HCT116 (cell line): ENCODE measurements around the gene CRIP3. TPM values are rescaled to one million over a fixed set of nuclear protein-coding genes. Genes with fewer than 3 reads are reported as not detected.

ENCODE experiments used
- ATAC-seq: fragments of 200-7000 bp; cut with Tn5 transposase; 2 replicates; pipeline ENCODE4 v1.9.1; 2020; ENCODE audit warnings: mild to moderate bottlenecking, moderate library complexity
- BruUV-seq: library from RNA; stranded (reverse); fragments of 400-500 nt; replicated peaks from 2 replicates; lab custom pipeline; 2021; lab: Mats Ljungman, UMichigan
- CTCF ChIA-PET: fragments of 300-600 bp; sonication (Branson Sonifier 250); formaldehyde crosslinking; loops from one replicate; lab custom pipeline; 2021; ENCODE audit warnings: antibody characterized with exemption; lab: Charles Lee
- POLR2A ChIA-PET: fragments of 300-600, 350-600 bp; sonication (Branson Sonifier 250); formaldehyde crosslinking; loops from one replicate; lab custom pipeline; 2021; ENCODE audit warnings: antibody characterized with exemption; lab: Charles Lee
- RAD21 ChIA-PET, 2 experiments: fragments of 300-600 bp; sonication (Branson Sonifier 250); formaldehyde crosslinking; loops; one replicate each; lab custom pipeline; 2023; ENCODE audit warnings: low total read pairs in 2 of 2; ENCODE audit not compliant: uncharacterized antibody in 2 of 2, unreplicated experiment in 2 of 2, low non-redundant PET in 1 of 2; lab: Charles Lee
- DNase-seq: peaks from one replicate; pipeline ENCODE4 v3.0.0-alpha.2; 2010; ENCODE audit warnings: low read depth, low spot score
- H2AFZ ChIP-seq: fragments of 200-600 bp; shearing (Covaris generic), sonication (generic); 2 replicates; pipeline ENCODE4 v1.6.1; 2017; ENCODE audit warnings: low read depth, mixed run types, mixed read lengths, antibody characterized with exemption, low read length; ENCODE audit not compliant: poor library complexity, severe bottlenecking
- H3K27ac ChIP-seq: 2 replicates; pipeline ENCODE4 v1.5.1; 2012; ENCODE audit warnings: low read depth, low read length
- H3K27me3 ChIP-seq: fragments of 200-600 bp; sonication (generic); 2 replicates; pipeline ENCODE4 v1.6.1; 2016; ENCODE audit warnings: mixed run types, low read length, mixed read lengths; ENCODE audit not compliant: insufficient read depth
- H3K36me3 ChIP-seq, 2 experiments: fragments of 200-500 bp in 1 of 2; fragments of 200-600 bp in 1 of 2; sonication (Bioruptor generic) in 1 of 2; sonication (generic) in 1 of 2; 2 replicates each; pipeline versions ENCODE4 v1.5.1 to v1.6.1; 2014 to 2016; ENCODE audit warnings: low read length in 2 of 2, inconsistent platforms in 1 of 2, mixed read lengths in 1 of 2, mixed run types in 1 of 2; ENCODE audit not compliant: insufficient read depth in 2 of 2, control insufficient read depth in 1 of 2
- H3K4me1 ChIP-seq, 2 experiments: fragments of 200-600 bp in 1 of 2; sonication (generic) in 1 of 2; 2 replicates each; pipeline versions ENCODE4 v1.5.1 to v1.6.1; 2012 to 2017; ENCODE audit warnings: low read length in 2 of 2, inconsistent platforms in 1 of 2, mild to moderate bottlenecking in 1 of 2, mixed read lengths in 1 of 2, mixed run types in 1 of 2, moderate library complexity in 1 of 2; ENCODE audit not compliant: insufficient read depth in 2 of 2, control insufficient read depth in 1 of 2
- H3K4me2 ChIP-seq: fragments of 200-600 bp; sonication (generic); 2 replicates; pipeline ENCODE4 v1.6.1; 2017; ENCODE audit warnings: mixed run types, low read length, mixed read lengths
- H3K4me3 ChIP-seq, 2 experiments: fragments of 200-600 bp in 1 of 2; sonication (generic) in 1 of 2; replicated peaks in 1 of 2; 2 replicates each; pipeline ENCODE4 v1.5.1; 2011 to 2016; ENCODE audit warnings: low read length in 2 of 2, control low read depth in 1 of 2, low read depth in 1 of 2, mild to moderate bottlenecking in 1 of 2, mixed read lengths in 1 of 2, mixed run types in 1 of 2
- H3K79me2 ChIP-seq: fragments of 200-600 bp; sonication (generic); 2 replicates; pipeline ENCODE4 v1.6.1; 2017; ENCODE audit warnings: mild to moderate bottlenecking, mixed run types, low read length, moderate library complexity, mixed read lengths; ENCODE audit not compliant: insufficient read depth
- H3K9ac ChIP-seq: fragments of 200-600 bp; sonication (generic); 2 replicates; pipeline ENCODE4 v1.6.1; 2016; ENCODE audit warnings: low read length, mixed read lengths
- H3K9me2 ChIP-seq: fragments of 200-600 bp; sonication (generic), shearing (Covaris generic); 2 replicates; pipeline ENCODE4 v1.6.1; 2017; ENCODE audit warnings: mixed run types, mild to moderate bottlenecking, moderate library complexity; ENCODE audit not compliant: insufficient read depth
- H3K9me3 ChIP-seq, 2 experiments: fragments of 200-500 bp in 1 of 2; fragments of 200-600 bp in 1 of 2; sonication (Bioruptor generic) in 1 of 2; sonication (generic) in 1 of 2; 2 replicates each; pipeline ENCODE4 v1.6.1; 2014 to 2017; ENCODE audit warnings: low read length in 2 of 2, mixed read lengths in 2 of 2, inconsistent platforms in 1 of 2, low read depth in 1 of 2, mild to moderate bottlenecking in 1 of 2, mixed run types in 1 of 2, moderate library complexity in 1 of 2; ENCODE audit not compliant: control insufficient read depth in 1 of 2, insufficient read depth in 1 of 2
- H4K20me1 ChIP-seq: fragments of 200-600 bp; sonication (generic), shearing (Covaris generic); 2 replicates; pipeline ENCODE4 v1.6.1; 2017; ENCODE audit warnings: mixed run types, mild to moderate bottlenecking, moderate library complexity; ENCODE audit not compliant: insufficient read depth
- ATF3 ChIP-seq: IDR thresholded peaks from 2 replicates; pipeline ENCODE4 v1.6.1; 2012
- CBX3 ChIP-seq: IDR thresholded peaks from 2 replicates; pipeline ENCODE4 v1.6.1; 2012; ENCODE audit warnings: low read depth
- CTCF ChIP-seq, 3 experiments: fragments of 200-600 bp in 1 of 3; sonication (generic) in 1 of 3; IDR thresholded peaks in 2 of 3; conservative IDR thresholded peaks in 1 of 3; 2 replicates each; pipeline ENCODE4 v1.5.1; 2012 to 2017; ENCODE audit warnings: low read depth in 2 of 3, low read length in 2 of 3, antibody characterized with exemption in 1 of 3, borderline replicate concordance in 1 of 3, control low read depth in 1 of 3, mild to moderate bottlenecking in 1 of 3, mixed read lengths in 1 of 3, mixed run types in 1 of 3, moderate library complexity in 1 of 3; ENCODE audit not compliant: insufficient read depth in 1 of 3
- JUND ChIP-seq: IDR thresholded peaks from 2 replicates; pipeline ENCODE4 v1.6.1; 2012
- POLR2A ChIP-seq: IDR thresholded peaks from 2 replicates; pipeline ENCODE4 v1.7.0; 2011; ENCODE audit warnings: borderline replicate concordance; ENCODE audit not compliant: insufficient read depth, insufficient read length; ENCODE audit errors: extremely low read depth
- POLR2AphosphoS5 ChIP-seq: IDR thresholded peaks from 2 replicates; pipeline ENCODE4 v1.6.1; 2011; ENCODE audit warnings: mild to moderate bottlenecking, low read depth, low read length, moderate library complexity
- SP1 ChIP-seq: IDR thresholded peaks from 2 replicates; pipeline ENCODE4 v1.6.1; 2012; ENCODE audit warnings: low read depth
- YY1 ChIP-seq: IDR thresholded peaks from 2 replicates; pipeline ENCODE4 v1.6.1; 2011; ENCODE audit warnings: low read length, low read depth, moderate library complexity, mild to moderate bottlenecking; ENCODE audit not compliant: insufficient replicate concordance; ENCODE audit errors: extremely low read depth
- ZNF274 ChIP-seq: fragments of 200-500 bp; sonication (Bioruptor generic); IDR thresholded peaks from 2 replicates; pipeline ENCODE4 v1.6.1; 2014; ENCODE audit warnings: mild to moderate bottlenecking, low read depth, low read length, inconsistent platforms
- intact Hi-C: fragments of 100-400 bp; cut with micrococcal nuclease; formaldehyde crosslinking; loops from 2 replicates; pipeline ENCODE4 v1.10.0; 2022
- total RNA-seq: library from RNA; stranded (reverse); gene quantifications from one replicate; pipeline ENCODE4 v1.2.1, GENCODE V29; 2021; ENCODE audit not compliant: unreplicated experiment
- TF ChIP-seq, protein P1 (sequence below): IDR thresholded peaks from 2 replicates; pipeline ENCODE4 v1.6.1; 2011; ENCODE audit warnings: mild to moderate bottlenecking, low read length, moderate library complexity; ENCODE audit not compliant: insufficient replicate concordance; ENCODE audit errors: extremely low read depth

CRIP3 gene
- total RNA-seq, 1 experiment from 2014 or later, result not detected

- BruUV-seq, result no TSS peak
- no peak for DNase-seq
- RAD21 ChIA-PET, result no interaction called here
- H3K9ac ChIP-seq, result no peak overlapping the region
- H4K20me1 ChIP-seq, result no peaks in the 10 kb centered on the region
- no peaks in the 10 kb centered on the region for H3K36me3 ChIP-seq
- no peak overlapping the region for H3K27ac ChIP-seq
- H3K4me3 ChIP-seq, result no peak overlapping the region
- no peak overlapping the region for H2AFZ ChIP-seq
- intact Hi-C loops, result no loop called here
- TF ChIP-seq JUND (no peak), YY1 (no peak), POLR2AphosphoS5 (no peak), CTCF (IDR thresholded peaks at IDR 0.05 in 2 of 3, conservative IDR thresholded peaks at IDR 0.05 in 1 of 3; ENCODE audit: borderline replicate concordance in 1 of 3, insufficient read depth in 1 of 3, low read depth in 2 of 3, low read length in 2 of 3) (no peak), POLR2A (no peak), ATF3 (no peak)
- TF ChIP-seq, all 23 proteins: peak for 0
- no peaks in the 10 kb centered on the region for H3K27me3 ChIP-seq
- no peaks in the 10 kb centered on the region for H3K9me2 ChIP-seq
- no peaks in the 10 kb centered on the region for H3K9me3 ChIP-seq
- POLR2A ChIA-PET, result no interaction called here
- no peak for ATAC-seq
- H3K79me2 ChIP-seq, result no peaks in the 10 kb centered on the region
- no peak overlapping the region for H3K4me2 ChIP-seq
- CTCF ChIA-PET, result no interaction called here
- peaks cover 0 to 10% of the 10 kb centered on the region in 2 experiments; a peak in 2 of 4 replicates for H3K4me1 ChIP-seq
These were observed 34.9 kb downstream of the CRIP3 start for GRCh38 chr6:43273707-43274106.

DNA sequence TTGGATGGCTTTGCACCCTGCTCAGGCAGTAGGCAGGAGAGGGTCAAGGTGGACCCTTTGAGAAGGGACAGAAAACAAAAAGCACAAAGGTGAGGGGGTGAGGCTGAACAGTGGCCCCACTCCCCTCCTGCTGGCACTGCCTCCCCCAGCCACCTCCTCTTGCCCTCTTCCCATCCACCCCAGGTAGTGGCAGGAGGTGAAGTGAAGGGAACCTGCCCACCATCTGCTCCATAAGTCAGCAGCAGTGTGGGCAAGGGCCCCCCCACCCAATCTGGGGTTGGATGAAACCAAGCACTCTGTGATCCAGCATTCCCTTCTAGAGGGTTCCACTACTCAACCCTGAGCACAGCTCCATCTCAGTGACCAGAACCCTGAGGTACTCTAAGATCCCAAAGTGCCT lies 36.7 kb downstream of the CRIP3 start:
- ChIA-PET POLR2A (no interaction called here), CTCF (interaction anchor here (0.9 kb wide), 1 partner anchor 9 kb away, joined by 3 read pairs; no protein-coding TSS in a partner anchor), RAD21 (no interaction called here)
- intact Hi-C loops, result no loop called here
- H3K9ac ChIP-seq, result no peak overlapping the region
- H2AFZ ChIP-seq, result no peak overlapping the region
- no peaks in the 10 kb centered on the region for H3K79me2 ChIP-seq
- no peak for DNase-seq
- H3K4me1 ChIP-seq, result no peaks in the 10 kb centered on the region
- no peak overlapping the region for H3K4me3 ChIP-seq
- H3K4me2 ChIP-seq, result no peak overlapping the region
- BruUV-seq, result no TSS peak
- no peaks in the 10 kb centered on the region for H3K27me3 ChIP-seq
- H4K20me1 ChIP-seq, result no peaks in the 10 kb centered on the region
- H3K27ac ChIP-seq, result no peak overlapping the region
- ATAC-seq, result no peak
- no peaks in the 10 kb centered on the region for H3K9me2 ChIP-seq
- no peaks in the 10 kb centered on the region for H3K36me3 ChIP-seq
- TF ChIP-seq ZNF274, result no peak
- no peak for TF ChIP-seq SP1
- TF ChIP-seq CBX3, result no peak
- no peak for TF ChIP-seq POLR2A
- TF ChIP-seq, protein P1, sequence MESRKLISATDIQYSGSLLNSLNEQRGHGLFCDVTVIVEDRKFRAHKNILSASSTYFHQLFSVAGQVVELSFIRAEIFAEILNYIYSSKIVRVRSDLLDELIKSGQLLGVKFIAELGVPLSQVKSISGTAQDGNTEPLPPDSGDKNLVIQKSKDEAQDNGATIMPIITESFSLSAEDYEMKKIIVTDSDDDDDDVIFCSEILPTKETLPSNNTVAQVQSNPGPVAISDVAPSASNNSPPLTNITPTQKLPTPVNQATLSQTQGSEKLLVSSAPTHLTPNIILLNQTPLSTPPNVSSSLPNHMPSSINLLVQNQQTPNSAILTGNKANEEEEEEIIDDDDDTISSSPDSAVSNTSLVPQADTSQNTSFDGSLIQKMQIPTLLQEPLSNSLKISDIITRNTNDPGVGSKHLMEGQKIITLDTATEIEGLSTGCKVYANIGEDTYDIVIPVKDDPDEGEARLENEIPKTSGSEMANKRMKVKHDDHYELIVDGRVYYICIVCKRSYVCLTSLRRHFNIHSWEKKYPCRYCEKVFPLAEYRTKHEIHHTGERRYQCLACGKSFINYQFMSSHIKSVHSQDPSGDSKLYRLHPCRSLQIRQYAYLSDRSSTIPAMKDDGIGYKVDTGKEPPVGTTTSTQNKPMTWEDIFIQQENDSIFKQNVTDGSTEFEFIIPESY, result no peak
- no peaks in the 10 kb centered on the region for H3K9me3 ChIP-seq
